ENCODE data around the gene CHST11.
A peak's percentile ranks its signal among the peaks of the same experiment; 100 is the strongest.

CHST11 gene

DNA sequence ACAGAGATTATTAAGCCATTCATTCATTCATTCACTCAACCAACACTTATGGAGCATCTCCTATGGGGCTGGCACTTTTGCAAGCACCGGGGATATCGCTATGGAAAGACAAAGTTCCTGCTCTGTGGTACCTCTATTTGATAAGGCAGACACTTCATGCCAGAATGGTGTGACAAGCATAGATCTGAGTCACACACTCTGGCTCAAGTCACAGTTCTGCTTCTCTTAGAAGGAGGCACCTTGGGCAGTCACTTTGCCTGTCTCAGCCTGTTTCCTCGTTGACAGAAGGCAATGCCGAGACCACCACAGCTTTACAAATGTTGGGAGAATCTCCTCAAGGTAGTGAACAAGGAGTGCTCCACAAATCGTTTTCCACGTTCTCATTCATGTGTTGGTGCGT lies 296.1 kb downstream of the CHST11 start:
- DNase-seq = no peak
- Mint-ChIP-seq H3K4me3 (no peak overlapping the region), H3K4me1 (peaks cover 35% of the 10 kb centered on the region), H3K27me3 (ENCODE audit: low read depth, poor library complexity) (peaks cover 3% of the 10 kb centered on the region), H3K27ac (no peak overlapping the region), H3K9me3 (no peaks in the 10 kb centered on the region), H3K36me3 (ENCODE audit: low read depth) (peaks cover 25% of the 10 kb centered on the region)
- no peak for TF ChIP-seq CTCF (IDR thresholded peaks at IDR 0.05)

DNA sequence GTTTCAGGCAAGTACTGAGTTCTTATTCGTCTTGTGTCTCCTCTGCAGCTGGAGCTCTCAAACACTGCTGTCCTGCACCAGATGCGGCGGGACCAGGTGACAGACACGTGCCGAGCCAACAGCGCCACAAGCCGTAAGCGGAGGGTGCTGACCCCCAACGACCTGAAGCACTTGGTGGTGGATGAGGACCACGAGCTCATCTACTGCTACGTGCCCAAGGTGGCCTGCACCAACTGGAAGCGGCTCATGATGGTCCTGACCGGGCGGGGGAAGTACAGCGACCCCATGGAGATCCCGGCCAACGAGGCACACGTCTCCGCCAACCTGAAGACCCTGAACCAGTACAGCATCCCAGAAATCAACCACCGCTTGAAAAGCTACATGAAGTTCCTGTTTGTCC lies 300.2 kb downstream of the CHST11 start:
- H3K4me3 Mint-ChIP-seq = no peak overlapping the region
- TF ChIP-seq CTCF (IDR thresholded peaks at IDR 0.05) = no peak
- peaks cover 38% of the 10 kb centered on the region for H3K36me3 Mint-ChIP-seq (ENCODE audit: low read depth)
- no peak for DNase-seq
- H3K9me3 Mint-ChIP-seq = no peaks in the 10 kb centered on the region
- H3K27me3 Mint-ChIP-seq (ENCODE audit: low read depth, poor library complexity) = peaks cover 3% of the 10 kb centered on the region
- H3K27ac Mint-ChIP-seq = no peak overlapping the region
- H3K4me1 Mint-ChIP-seq = peaks cover 18% of the 10 kb centered on the region

DNA sequence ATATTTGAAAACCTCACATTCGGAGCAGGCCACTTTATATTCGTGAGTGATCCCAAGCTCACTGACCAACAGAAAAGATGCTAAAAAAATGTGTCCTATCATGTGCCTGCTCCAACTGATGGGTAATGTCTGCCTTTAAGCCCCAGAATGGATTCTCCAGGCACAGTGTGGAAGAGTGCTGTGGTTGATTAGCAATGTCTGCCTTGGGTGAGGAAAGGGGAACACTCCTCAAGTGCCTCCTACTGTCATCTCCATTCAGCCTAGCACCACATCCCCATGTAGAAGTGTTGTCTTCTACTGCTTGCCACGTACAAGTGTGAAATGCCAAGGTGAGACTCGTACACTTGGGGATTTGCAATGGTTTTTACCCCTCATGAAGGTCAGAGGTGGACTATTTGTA lies 302.0 kb downstream of the CHST11 start:
- H3K4me1 Mint-ChIP-seq = peaks cover 14% of the 10 kb centered on the region
- H3K27me3 Mint-ChIP-seq (ENCODE audit: low read depth, poor library complexity) = peaks cover 3% of the 10 kb centered on the region
- H3K4me3 Mint-ChIP-seq = no peak overlapping the region
- no peaks in the 10 kb centered on the region for H3K9me3 Mint-ChIP-seq
- no peak overlapping the region for H3K27ac Mint-ChIP-seq
- TF ChIP-seq CTCF (IDR thresholded peaks at IDR 0.05) = no peak
- no peak for DNase-seq
- H3K36me3 Mint-ChIP-seq (ENCODE audit: low read depth) = peaks cover 38% of the 10 kb centered on the region

DNA sequence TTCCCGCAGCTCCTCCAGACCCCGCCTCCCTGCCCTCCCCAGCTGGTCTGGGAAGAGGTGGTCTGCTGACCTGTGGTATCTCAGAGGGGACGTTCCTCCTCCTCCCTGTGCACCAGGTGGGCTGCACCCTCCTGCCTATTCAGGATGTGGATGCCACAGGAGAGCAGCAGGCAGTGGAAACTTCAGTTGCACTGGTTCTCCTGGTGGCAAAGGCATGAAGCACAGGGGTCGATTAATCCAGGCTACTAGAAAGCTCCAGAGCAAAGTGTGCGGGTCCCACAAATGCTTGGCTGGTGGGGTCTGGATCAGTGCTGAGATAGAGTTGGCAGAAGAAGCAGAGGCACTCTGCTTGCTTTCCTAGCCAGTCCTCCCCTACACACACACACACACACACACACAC lies 304.3 kb downstream of the CHST11 start:
- Mint-ChIP-seq H3K4me1 (peaks cover 14% of the 10 kb centered on the region), H3K36me3 (ENCODE audit: low read depth) (peaks cover 31% of the 10 kb centered on the region), H3K27me3 (ENCODE audit: low read depth, poor library complexity) (no peaks in the 10 kb centered on the region), H3K9me3 (no peaks in the 10 kb centered on the region), H3K27ac (no peak overlapping the region), H3K4me3 (no peak overlapping the region)
- no peak for DNase-seq
- no peak for TF ChIP-seq CTCF (IDR thresholded peaks at IDR 0.05)

- Mint-ChIP-seq H3K27ac (peak overlapping the region; percentile 3), H3K27me3 (ENCODE audit: low read depth, poor library complexity) (no peaks in the 10 kb centered on the region), H3K4me1 (peaks cover 14% of the 10 kb centered on the region), H3K4me3 (no peak overlapping the region), H3K9me3 (no peaks in the 10 kb centered on the region), H3K36me3 (ENCODE audit: low read depth) (peaks cover 26% of the 10 kb centered on the region)
- TF ChIP-seq CTCF (IDR thresholded peaks at IDR 0.05) = no peak
- DNase-seq = no peak
Observed at GRCh38 chr12:104761611-104762010, 304.9 kb downstream of the CHST11 start.

DNA sequence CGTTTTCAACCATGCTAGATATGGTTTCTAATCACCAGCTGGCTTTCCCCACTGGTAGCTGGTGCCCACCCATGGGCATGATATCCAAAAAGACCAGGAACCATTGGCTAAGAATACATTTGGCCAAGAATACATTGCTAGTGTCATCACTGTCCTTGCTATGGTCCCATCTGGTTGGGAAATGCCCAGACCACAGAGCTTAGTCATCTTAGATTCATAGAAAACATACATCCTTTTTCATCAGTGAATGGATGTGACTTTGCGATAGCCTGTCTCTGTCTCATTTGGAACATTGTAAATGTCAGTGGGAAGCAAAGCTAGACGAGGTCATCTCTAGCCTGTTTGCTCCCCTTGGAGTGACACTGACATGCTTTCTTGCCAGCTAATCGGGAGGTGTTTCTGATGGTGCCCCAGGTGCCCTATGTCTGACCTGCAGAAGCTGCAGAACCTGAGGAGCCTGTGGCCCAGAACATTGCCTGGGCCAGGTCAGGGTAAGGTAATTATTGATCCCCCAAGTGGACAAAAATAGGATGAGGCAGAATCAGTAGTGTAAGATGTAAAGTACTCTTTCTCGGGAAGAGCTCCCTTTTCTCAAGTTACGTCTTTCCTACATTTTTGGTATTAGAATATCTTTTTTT lies 306.5 kb downstream of the CHST11 start:
- Mint-ChIP-seq H3K27ac (no peak overlapping the region), H3K9me3 (no peaks in the 10 kb centered on the region), H3K36me3 (ENCODE audit: low read depth) (peaks cover 9% of the 10 kb centered on the region), H3K4me3 (no peak overlapping the region), H3K27me3 (ENCODE audit: low read depth, poor library complexity) (no peaks in the 10 kb centered on the region), H3K4me1 (peaks cover 20% of the 10 kb centered on the region)
- no peak for DNase-seq
- TF ChIP-seq CTCF (IDR thresholded peaks at IDR 0.05) = no peak

Data from nephron progenitor cell (in vitro differentiated cells).